HG03520 (cell line): ENCODE measurements around the gene ING1.

Experiments
- ATAC-seq: cut with Tn5 transposase; IDR thresholded peaks from one replicate; pipeline ENCODE4 v1.9.1; 2021; ENCODE audit warnings: mild to moderate bottlenecking, moderate library complexity; ENCODE audit not compliant: unreplicated experiment

Gene ING1

GRCh38 chr13:110769097-110769496 is 55.6 kb downstream of the ING1 start:
- no peak for ATAC-seq

DNA sequence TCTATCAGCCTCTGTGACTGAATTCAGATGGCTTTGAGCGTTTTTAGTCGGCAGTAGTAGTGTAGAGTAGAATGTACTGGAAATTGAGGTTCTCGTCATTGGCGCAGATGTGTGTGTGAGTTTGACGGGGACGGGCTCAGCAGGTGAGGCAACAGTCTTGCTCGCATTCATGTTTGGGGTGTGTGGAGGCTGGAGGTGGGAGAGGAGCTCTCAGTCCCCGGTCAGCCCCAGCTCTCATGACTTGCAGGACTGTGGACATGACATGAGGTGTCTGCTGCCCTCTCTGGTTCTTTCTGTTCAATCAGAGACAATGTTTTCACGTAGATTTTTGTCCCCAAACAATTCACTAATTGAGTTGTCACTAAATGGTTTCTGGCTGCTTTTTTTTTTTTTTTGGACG is 57.2 kb downstream of the ING1 start:
- no peak for ATAC-seq

GRCh38 chr13:110771194-110771593 is 57.7 kb downstream of the ING1 start:
- no peak for ATAC-seq

DNA sequence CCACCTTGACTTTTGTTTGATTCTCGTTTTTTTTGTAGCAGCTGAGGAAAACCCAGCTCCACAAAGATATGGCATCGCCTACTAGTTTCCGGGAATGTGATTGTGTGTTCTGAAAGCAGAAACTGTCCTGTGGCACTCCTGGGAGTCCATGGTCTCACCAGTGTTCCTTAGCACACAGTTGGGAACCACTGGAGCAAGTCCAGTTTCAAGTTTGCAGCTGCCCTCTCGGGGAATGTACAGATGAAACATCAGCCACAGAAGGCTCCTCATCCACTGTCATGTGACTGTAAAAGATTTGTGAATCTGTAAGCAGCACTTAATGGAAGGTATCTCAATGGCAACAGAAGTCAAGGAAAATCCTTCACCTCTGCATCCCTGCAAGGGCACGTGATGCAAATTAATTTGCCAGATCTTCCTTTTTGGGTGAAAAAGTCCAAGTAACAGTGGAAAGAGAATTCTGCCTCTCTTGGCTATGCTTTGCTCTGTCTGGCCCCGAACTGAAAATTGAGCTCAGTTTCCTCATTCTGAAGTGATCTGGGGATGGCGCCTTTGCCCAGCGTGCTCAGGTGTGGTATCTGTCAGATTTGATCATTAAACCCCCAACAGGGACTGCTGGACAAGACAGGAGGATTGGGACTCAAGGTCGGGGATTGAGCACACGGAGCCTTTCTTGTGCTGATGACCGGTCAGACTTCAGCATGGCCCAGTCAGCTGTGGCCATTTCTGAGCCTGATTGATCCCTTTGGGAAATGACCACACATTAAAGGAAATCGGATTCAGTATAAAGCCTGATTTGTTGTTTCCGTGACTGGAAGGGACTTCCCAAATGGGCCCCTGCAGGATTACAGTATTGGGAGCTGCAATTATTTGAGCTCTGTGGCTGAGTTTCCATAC is 58.8 kb downstream of the ING1 start:
- no peak for ATAC-seq
